IPS DF 19.7 (cell line): ENCODE measurements around the gene ARHGEF39.
"Not testable (repeated sequence)": the region's sequence is repeated elsewhere in the genome, so short reads cannot be mapped to it uniquely, and the experiment has no call there.

ENCODE experiments used
- DNase-seq: peaks from one replicate; pipeline ENCODE4 v3.0.0-alpha.2; 2013; ENCODE audit warnings: low read depth, low spot score

Gene ARHGEF39

DNA sequence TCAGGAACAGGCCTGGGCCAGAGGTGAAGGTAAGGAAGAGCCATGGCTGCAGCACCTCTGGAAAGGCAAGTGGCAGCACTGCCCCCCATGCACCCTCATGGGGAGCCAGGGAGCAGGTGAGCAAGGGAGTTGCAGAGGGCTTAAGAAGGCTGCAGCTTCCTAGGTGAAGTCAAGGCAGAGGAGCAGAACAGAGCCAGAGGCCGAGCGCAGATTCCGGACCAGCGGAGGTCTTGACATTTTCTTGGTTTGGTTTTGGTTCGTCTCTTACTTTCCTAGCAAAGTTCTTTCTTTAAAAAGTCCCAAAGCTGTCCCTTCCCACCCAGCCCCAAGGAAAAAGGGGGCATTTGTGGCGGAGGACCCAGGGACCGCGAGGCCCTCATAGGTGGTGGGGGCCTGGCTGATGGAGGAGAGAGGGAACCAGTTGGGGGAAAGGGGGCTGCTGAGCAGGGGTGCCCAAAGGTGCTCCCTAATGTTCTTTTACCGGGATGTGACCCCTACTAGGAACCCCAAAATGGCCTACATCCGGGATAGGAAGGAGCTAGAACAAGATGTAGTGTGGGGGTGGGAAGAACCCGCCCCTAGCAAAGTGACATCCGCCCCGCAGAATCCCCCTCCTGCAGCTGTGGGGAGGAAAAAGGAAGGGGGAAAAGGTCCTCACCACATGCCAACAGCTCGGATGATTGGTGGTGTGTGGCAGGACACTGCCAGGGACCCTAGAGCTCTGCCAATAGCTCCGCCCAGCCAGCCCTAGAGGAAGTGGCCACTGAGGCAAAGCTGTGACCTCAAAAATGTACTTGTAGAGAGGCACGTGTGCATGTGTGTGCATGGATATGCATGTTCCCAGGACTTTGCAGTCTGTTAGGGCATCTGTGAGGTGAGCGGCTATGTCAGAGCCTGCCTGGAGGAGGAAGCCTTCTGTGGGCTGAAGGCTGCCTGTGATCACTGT, 45.9 kb downstream of the ARHGEF39 start:
- DNase-seq = no peak

DNA sequence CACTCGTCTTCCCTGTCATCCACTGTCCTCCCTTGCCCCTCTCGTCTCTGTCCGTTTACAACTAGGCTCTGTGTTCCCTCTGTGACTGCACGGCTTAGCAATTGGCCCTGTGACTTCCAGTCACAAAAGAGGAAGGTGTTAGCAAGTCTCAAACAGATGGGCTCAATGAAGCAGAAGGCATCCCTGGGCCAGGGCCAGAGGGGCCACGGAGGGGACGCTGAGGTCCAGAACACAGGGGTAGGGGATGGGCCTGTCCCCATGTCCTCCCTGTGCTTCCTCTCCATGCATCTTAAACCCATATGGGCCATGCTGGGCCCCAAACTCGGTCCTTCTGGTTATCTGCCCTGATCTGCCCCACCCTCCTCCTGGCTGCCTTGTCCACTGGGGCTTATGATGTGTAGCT, 46.7 kb downstream of the ARHGEF39 start, which contains the start of gene CD72:
Gene CD72 (minus strand): TSS at position 89 of the 403 bp plus-strand sequence. CDS start 110 bp downstream, outside the sequence.
- DNase-seq = no peak

DNA sequence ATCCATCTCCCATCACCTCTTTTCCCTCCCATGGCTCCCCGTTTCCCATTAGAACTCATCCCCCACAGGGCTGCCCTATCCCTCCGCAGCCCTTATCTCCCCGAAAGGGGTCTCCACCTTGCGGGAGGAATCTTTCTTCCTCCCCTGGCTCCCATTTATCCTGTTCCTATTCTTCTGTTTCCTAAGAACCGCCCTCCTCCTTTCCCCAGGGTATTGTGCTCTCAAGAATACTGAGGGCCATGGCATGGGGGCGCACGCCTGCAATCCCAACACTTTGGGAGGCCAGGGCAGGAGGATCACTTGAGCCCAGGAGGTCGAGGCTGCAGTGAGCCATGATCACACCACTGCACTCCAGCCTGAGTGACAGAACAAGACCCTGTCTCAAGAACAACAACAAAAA, 47.4 kb downstream of the ARHGEF39 start:
- DNase-seq = no peak

DNA sequence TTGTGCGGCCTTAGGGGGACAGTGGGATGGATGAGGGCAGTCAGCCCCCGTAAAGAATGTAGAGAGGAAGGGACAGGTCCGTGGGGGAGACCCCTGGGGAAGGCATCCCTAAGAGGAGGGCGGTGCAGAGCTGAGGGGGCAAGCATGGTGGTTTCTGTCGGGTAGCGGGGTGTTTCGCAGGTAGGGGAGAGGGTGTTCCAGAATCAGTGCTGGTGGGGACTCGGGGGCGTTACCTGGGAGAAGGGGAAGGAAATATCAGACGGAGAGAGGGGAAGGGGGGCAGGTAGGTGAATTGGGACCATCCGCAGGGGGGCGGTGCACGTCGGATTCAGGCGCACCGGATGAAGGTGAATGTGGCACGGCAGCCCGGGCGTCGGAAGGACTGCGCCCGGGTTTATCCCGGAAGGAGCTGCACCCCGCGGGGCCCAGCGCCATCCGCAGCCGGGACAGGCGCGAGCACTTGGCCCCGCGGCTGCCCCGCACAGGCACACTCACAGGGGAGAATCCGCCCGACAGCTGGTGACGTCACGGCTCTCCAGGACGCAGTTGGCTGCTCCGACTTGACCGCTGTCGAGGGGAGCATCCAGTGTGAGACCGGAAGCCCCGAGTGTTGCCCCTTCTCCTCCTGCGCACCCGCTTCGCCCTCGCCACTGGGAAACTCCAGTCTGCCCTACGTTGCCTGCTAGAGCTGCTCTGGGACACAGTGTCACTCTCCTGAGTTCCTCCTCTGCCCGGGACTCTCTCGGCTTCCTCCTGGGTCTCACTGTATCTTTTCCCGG, 48.1 kb downstream of the ARHGEF39 start:
- no peak for DNase-seq

DNA sequence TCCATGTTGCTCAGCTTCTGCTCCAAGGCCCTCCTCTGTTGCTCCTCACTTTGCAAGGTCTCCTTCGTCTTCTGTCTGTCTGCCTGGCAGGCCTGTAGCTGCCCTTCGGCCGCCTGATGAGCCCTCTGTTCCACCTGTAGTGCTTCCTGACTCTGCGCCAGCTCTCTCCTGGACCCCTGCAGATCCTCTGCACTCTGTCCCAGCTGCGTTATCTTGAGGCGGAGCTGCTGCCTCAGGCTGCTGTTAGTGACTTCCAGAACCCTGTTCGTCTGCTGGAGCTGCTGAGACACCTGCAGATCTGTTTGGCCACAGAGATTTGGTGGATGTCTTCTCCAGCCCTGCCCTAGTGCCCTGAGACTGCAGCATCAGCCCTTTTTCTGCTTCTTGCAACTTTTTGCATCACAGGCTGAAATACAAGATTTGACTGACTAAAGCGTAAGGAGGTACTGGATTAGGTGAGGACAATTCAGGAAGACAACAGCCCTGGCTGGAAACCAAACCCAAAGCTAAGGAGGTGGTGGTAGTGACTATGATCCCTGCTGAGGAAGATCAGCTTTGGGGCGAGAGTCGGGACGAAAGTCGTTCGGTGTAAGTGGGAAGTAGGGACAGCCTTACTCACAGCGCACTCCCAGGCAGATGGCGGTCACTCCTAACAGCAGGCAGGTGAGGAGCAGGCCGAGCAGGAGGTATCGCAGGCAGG, 48.9 kb downstream of the ARHGEF39 start:
- DNase-seq = no peak

DNA sequence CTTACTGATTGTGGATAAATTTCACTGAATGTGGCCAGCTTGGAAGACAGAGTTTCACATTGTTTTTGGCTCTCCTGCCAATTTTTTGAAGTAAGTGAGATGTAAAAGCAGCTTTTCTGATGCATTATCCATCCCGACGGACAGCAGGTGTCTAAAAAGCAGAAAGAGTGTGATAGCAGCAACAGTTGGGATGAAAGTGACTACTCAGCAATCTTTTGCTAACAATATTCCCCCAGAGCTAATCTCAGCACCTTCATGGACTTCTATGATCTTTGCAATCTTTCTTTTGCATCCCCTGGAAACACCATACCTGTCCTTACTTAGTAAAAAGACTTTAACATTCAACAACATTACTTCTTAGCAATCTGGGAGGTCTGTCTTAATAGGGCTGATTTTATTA, 52.2 kb downstream of the ARHGEF39 start:
- DNase-seq = no peak

DNA sequence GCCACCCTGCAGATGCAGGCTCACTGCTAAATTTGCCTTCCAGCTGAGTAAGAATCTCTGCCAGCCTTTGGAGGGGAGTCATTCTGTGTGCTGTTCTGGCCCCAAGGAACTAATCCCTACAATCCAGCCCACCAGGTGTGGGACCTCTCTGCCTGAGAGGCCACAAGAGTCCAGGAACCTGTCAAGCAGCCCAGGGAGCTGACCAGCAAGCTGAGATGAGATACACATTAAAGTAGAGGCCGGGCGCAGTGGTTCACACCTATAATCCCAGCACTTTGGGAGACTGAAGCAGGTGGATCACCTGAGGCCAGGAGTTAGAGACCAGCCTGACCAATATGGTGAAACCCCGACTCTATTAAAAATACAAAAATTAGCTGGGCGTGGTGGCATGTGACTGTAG, 52.9 kb downstream of the ARHGEF39 start:
- not testable (repeated sequence) for DNase-seq

DNA sequence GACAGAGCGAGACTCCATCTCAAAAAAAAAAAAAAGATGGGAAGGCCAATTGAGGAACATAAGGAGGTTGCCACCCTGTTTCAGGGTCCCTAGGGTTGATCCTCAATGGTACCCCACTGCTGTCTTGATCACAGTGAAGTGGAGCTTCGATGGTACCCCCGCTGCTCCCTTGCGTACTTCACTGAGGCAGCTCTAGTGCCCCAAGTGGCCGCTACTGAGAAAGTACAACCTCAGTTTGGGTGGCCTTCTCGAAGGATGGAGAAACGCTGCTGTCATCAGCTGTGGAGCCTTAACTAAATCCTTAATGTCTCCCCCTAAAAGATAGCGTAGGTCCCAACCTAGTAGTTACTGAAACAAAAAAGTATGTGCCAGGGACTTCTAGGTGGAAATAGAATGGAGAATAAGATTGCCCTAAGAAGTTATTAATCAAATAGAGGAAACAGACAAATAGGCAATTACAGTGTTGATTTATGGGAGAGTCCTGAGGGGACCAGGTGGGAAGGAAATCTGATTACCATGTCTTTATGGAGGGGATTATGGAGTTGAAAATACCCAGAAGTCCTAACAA, 53.7 kb downstream of the ARHGEF39 start:
- DNase-seq = no peak

DNA sequence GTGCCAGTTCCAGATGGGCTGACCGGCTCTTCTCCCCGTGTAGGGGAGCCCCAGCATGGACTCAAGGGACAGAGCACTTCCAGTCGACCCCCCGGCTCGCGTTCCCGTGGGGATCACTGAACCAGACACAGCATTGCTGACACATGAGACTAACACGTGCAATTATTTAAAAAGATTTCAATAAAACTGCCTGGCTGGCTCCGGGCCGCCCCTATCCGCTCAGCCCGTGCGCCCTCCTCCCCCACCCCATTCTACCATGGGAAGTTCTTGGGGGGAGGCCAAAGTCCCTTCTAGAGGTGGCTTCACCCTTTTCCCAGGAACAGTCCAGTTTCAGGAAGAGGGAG, 55.2 kb downstream of the ARHGEF39 start:
- DNase-seq = no peak
